HG02571 (cell line): Measurements from ENCODE around the gene ANKDD1A.

ENCODE experiments used
- ATAC-seq: cut with Tn5 transposase; IDR thresholded peaks from one replicate; pipeline ENCODE4 v1.9.1; 2021; ENCODE audit warnings: mild to moderate bottlenecking, moderate library complexity; ENCODE audit not compliant: unreplicated experiment

ANKDD1A gene

DNA sequence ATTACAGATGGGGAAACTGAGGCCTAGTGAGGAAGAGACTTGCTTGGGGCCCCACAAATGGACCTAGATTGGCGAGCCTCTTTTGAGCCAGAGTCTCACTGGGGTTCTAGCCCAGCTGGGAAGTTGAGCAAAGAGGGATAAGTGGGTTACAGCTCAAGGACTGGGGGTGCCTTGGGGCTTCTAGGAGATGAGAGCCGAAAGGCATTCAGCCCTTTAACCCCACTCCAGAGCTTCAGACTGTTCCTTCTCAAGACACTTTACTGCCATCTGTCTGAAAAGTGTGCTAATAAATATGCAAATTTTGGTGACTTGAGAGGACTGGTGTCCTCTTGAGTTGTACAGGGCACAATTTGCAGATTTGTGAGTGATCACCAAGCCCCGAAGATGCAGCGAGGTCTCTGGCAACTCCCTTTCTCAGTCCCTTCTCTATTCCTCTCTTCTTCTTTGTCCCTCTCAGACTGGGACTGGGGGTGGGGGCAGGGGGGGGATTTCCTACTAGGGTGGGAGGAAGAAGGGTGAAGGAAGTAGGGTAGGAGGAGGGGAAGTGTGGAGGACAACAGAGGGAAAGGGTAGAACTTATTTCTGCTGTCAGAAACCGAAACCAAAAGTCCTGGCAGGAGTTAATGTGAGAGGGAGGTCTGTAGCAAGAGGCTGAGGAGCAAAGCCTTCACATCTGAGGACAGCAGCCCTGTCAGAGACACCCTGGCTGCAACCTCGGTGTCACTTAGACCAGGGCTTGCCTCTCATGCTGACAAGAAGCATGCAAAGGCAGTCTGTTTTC lies 16.2 kb upstream of the ANKDD1A start:
- no peak for ATAC-seq

DNA sequence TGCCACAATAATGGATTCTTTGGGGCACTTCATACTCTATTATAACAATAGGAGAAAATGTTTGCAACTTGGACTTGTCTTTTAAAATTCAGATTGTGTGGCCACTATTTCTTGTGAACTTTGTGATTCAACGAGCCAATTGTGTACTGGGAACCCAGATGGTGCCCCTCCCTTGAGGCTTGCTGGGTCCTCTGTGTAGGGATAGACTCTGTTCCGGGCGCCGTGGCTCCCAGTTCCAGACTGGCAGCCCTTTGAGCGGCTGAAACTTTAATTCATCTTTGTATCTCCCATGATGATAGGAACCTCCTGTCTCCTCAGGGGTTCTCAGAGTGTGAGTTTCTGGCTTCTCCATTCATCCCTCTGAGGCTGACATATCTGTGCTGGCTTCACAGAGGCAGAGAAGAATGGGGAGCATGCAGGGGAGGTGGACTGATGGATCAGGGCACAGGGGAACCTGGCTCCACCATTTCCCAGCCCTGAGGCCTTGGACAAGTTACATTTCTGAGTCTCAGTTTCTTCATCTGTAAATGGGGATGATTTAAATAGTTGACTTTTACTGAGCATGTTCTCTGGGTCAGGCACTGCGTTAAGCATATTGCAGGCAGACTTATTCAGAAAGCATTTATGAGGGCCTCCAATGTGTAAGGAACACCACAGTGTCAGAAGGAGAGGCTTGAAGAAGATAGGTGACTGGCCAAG lies 15.2 kb upstream of the ANKDD1A start:
- ATAC-seq, result no peak

DNA sequence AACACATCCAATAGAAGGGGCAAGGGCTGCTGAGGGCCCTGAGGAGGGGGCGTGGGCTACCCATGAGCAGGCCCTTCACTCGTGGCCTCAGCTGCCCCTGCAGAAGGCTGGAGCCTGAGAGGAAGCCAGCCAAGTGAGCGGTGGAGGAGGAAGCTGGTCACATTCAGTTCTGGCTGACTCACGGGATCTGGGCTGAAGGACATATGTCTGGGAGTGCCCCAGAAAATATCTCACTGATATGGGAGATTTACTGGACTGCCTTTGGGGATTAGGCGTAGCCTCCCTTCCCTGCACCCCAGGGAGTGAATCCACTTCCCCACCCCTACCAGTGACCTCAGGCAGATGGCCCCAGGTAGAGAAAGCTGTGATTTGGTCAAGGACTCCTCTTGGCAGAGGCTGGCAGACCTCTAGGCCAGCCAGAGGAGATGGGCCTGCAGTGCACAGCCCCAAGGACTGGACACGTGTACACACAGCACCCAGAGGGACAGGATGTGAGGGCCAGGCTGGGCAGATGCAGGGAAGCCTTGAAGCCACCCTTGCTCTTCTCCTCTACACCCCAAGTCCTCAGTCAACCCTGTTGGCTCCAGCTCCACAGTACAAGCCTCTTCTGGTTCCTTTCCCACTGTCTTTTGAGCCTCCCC lies 14.2 kb upstream of the ANKDD1A start:
- ATAC-seq, result no peak

DNA sequence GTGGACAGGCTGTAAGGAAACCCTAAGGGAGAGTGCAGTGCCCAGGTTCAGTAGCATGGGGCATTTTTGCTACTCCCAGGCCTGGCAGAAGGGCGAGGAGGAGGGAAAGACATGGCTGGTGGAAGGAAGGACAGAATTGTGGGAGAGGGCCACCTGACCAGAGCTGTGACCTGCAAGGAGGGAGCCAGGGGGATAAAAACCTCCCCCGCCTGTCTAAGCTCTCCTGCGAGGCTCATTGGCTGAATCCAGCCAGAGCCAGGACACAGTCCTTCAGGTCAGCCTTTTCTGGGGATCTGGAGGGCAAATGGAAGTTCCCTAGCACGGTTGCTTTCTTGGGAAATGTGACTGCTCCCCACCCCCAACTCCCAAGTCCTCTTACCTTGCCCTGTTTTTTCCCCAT lies 13.3 kb upstream of the ANKDD1A start:
- ATAC-seq, result no peak

DNA sequence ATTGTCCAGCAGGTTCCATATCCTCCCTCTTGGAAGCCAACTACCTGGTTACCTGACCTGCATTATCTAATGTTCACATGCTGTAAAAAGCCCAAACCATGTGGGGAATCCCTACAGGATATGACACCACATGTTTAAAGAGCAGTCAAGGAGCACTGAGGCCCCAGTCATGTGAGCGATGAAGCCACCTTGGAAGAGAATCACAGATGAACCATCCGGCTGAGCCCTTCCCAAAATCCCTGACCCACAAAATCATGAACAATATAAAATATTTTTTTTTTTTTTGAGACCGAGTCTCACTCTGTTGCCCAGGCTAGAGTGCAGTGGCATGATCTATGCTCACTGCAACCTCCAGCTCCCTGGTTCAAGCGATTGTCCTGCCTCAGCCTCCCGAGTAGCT lies 10.6 kb upstream of the ANKDD1A start:
- ATAC-seq, result no peak

DNA sequence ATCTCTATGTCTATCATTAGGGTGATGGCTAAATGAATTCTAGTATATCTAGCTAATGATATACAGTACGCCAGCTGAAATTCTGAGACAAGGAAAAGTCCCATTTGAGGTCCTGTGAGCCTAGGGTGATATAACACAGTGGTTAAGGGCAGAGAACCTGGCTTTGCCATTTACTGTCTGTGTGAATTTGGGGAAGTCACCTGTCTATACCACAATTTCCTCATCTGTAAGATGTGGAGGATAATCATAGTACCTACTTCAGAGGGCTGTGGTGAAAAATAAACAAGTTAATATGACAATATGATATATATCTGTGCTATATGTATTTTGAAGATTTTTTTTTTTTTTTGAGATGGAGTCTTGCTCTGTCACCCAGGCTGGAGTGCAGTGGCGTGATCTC lies 9.8 kb upstream of the ANKDD1A start:
- no peak for ATAC-seq

DNA sequence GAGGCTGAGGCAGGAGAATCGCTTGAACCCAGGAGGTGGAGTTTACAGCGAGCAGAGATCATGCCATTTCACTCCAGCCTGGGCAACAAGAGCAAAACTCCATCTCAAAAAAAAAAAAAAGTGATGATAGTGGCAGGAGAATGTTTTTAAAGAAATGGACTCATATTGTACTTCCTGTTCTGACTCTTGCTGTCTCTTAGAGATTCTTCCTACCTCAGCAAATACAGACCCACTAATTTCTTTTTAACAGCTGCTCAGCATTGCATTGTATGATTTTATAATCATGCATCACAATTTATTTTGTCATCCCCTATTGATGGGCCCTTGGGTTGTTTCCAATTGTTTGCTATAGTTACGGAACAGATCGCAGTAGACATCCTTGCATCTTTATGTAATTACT lies 8.8 kb upstream of the ANKDD1A start:
- no peak for ATAC-seq

DNA sequence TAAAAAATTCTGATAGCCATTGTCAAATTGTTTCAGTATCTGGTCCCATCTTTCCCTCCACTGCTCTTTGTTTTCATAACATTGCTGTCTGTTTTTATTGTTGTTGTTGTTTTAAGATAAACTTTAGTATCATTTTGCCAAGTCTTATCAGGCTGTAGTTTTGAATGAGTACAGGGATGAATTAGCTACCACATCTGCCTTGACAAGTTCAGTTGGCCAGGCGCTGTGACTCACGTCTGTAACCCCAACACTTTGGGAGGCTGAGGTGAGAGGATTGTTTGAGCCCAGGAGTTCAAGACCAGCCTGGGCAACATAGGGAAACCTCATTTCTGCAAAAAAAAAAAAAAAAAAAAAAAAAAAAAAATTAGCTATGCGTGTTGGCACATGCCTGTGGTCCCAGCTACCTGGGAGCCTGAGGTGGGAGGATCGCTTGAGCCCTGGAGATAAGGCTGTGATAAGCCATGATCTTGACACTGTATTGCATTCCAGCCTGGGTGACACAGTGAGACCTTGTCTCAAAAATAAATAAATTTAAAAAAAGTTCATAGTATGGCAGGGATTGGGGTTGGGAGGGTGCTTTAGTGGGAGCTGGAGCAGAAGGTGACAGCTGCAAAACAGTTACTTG lies 8.3 kb upstream of the ANKDD1A start:
- ATAC-seq, result no peak

DNA sequence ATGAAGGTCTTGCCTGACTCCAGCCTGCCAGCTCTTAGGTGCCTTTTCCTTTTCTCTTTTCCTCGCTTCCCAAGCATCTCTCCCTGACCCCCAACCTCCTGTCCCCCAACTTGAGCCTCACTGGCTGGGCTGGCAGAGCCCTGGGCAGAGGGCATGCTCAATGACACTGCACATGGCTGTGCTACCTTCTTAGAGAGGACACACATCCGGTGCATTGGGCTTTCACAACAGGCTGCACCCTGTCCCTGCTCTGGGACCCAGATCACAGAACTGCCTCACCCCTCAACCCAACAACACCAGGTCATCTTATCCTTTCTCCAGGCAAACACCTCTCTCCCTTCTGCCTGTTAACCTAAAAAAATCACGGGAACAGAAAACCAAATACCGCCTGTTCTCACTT lies 7.5 kb upstream of the ANKDD1A start:
- ATAC-seq, result no peak

DNA sequence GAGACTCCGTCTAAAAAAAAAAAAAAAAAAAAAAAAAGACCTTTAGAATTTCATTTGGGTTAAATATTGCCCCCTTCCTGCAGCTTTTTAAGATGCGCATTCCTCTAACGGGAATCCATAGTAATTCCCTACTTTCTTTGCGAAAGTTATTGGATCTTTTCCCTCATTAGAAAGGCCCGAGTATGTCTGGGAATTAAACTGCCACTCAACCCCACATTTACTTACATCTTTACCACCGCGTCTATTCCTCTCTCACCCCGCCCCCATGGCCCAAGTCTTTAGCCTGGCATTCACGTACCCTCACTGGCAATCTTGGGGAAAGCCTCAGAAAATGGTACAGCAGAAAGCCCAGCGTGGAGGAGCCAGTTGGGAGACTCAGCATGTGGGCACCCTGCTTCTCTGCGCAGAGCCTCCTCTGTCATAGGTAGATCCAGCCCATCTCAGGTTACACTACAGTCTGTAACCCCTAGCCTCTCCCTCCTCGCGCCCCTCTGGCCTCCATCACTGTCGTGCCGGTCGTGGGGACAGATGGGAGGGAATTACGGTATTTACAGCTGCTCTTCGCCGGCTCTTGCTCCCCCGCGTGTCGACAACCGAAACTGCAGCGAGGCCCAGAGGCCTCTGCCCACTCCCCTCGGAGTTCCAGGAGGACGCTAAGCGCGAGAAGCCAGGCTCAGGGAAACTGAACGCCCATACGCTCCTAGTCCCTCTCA lies 6.4 kb upstream of the ANKDD1A start:
- peak; percentile 61 for ATAC-seq

DNA sequence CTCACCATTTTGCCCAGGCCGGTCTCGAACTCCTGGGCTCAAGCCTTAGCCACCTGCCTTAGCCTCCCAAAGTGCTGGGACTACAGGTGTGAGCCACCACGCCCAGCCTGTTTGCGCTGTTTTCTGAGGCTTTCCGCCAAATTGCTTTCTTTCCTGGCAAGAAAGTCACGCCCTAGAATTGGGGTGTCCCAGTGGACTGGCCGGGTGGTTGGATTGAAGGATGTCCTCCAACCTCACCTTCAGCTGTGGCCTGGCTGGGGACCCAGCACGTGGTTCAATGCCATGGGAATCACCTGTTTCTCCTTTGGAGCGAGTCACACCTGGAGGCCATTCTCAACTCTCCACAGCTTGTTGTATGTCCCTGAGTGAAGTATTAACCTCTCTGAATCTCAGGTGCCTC lies 5.8 kb upstream of the ANKDD1A start:
- no peak for ATAC-seq

DNA sequence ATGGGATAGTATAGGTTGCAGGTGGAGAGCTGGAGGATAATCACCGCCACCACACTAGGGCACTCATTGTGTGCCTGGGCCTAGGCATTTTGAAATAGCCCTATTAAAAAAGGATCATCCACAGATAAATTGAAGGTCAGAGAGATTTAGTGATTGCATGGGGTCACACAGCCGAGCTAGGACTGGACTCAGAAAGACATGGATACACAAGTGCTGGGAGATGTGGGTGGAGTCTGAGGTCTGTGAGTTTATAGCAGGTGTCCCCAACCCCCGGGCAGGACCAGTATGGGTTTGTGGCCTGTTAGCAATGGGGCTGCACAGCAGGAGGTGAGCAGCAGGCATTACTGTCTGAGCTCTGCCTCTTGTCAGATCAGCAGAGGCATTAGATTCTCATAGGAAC lies 5.3 kb upstream of the ANKDD1A start:
- no peak for ATAC-seq

DNA sequence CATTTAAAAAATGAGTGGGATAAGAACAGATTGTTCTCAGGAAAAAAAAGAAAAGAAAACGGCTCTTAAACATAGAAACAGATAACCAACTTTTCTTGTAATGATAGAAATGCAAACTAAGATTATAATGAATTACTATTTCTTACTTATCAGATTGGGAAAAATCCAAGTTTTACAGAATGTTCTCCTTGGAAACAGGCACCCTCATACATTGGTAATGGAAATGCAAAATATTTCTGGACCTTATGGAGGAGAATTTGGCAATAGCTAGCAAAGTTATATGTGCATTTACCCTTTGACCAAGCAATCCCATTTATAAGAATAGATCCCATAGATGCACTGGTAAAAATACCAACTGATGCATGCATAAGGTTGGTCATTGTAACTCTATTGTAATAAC lies 3.7 kb upstream of the ANKDD1A start:
- no peak for ATAC-seq

DNA sequence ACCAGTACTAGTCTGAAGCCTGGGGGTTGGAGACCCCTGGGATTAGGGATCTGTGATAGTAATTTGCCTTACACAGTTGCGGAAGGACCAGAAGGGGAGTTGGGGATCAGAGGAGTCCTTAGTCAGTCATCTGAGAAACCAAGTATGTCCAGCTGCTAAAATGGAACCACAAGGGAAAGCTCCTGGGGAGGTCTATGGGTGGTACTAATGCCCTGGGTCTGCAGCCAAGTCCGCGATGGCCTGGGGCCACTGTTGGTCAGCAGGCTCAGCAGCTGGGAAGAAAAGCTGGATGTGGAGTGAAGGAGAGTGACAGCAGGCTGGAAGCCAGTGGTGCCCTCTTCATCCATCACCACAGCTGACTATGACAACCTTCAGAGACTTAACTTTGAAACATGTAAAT lies 2.2 kb upstream of the ANKDD1A start:
- no peak for ATAC-seq

DNA sequence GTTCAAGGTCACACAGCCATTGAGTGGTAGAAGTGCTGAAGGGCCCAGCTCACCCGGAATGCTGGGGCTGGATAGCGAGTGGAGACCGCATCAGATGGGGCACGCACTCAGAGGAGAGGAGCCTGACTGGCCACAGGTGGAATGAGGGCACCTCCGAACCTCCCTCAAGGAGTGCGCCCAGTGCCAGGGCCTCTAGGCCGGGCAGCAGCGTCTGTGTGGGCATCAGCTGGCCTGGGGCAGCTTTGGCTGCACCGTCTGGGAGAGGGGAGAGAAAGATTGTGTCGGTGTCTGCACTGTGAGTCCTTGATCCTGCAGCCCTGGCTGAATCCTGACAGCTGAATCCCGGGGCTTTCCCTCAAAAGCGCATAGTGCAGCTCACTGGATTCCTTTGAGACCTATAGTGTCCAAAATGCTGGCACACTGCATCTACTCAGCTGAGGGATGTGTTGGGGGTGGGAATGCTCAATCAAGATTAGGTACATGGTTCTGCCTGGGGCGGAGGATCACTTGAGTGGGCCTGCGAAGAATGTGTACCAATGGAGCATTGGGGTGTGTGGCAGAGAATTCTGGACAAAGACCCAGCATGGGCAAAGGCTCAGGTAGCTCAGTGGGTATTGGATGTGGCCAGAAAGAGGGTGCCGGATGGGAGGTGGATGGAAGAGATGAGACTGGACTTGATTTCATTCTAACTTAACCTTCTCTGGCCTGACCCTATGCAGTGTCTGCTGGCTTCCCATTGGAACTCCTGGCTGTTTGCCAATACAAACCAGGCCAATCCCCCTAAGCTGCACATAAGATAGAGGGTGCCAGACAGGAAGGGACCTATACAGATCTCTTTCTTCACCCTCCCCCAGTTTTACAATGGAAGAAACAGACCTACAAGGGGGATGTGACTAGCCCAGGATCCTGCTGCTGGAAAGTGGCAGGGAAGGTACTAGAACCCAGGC lies 950 bp downstream of the ANKDD1A start:
- ATAC-seq, result no peak

DNA sequence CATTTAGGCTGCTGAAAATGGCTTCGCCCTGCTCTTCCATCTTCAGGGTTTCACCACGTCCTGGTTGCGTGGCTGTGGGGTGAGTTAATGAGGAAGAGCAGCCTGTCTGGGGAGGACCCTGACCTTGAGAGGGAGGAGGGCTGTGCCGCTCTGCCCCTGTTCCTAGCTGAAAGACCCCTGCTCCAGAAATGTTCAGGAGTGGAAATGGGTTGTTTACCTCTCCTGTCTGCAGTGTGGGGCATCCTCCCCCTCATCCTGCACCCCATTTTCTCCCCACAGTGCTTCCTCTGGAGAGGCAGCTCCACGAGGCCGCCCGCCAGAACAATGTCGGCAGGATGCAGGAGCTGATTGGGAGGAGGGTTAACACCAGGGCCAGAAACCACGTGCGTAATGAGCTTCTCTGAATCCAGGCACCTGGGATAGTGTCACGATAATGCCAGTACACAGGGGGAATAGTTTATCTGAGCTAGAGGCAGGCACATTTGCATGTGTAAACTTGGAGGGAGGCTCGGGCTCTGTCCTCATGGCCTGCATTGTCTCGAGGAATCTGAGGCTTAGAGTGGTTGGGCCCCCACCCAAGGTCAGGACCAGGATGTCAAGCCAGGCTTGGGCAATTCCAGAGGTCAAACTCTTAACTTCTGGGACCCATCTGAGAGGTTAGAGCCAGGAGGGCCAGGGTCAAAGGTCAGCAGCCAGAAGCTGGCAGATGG lies 4.0 kb downstream of the ANKDD1A start:
- ATAC-seq, result no peak

DNA sequence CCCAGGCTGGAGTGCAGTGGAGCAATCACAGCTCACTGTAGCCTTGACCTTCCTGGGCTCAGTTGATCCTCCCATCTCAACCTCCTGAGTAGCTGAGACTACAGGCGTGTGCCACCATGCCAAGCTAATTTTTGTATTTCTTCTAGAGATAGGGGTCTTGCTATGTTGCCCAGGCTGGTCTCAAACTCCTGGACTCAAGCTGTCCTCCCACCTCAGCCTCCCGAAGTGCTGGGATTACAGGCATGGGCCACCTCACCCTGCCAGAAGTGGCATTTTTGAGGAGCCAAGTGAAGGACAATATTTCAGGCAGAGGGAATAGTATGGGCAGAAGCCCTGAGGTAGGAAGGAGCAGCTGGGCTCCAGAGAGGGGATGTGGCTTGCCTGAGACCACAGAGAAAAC lies 4.7 kb downstream of the ANKDD1A start:
- no peak for ATAC-seq

DNA sequence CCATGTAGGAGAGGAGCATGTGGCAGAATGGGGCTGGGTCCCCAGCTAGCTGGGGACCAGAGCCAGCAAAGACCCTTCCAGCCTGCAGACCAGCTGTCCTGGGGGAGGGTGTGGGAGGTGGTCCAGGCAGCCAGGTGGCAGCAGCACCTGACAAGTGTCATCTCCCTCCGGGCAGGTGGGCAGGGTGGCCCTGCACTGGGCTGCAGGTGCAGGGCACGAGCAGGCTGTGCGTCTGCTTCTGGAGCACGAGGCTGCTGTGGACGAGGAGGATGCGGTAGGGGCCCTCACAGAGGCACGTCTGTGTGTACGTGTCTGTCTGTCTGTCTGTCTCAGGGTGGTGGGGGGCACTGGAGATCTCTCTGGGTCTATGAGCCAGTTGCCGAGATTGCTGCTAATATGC lies 5.5 kb downstream of the ANKDD1A start:
- ATAC-seq, result no peak

DNA sequence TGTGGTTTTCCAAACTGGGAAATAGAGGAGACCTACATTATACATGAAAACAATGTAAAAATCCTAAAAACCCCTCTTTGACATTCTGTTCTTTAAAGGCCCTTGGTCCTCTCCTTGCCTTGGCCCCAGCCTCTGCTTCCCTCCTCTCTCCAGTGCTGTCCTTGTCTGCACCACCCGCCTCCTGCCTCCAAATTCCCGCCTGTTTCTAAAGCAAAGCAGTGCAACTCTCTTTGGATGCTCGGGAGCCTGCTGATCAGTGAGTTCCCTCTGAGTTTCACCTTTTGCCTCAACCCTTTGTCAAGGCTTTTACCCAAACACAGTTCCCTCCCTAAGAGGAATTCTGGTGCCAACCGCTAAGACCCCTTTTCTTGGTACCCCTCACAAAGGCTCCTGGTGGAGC lies 8.0 kb downstream of the ANKDD1A start:
- no peak for ATAC-seq
